Adrenal gland (tissue), 5 donors: ENCODE results near the gene ZP1.

Experiments
- CTCF ChIP-seq, 6 experiments: fragments of 450-650 bp in 4 of 6; fragments of 200-600 bp in 2 of 6; sonication (generic) in 1 of 6; IDR thresholded peaks; 1 replicate in 5 of 6; 2 replicates in 1 of 6; pipeline versions ENCODE4 v1.5.1 to v1.8.0; 2016 to 2021; ENCODE audit warnings: antibody characterized with exemption in 6 of 6, mild to moderate bottlenecking in 2 of 6, moderate library complexity in 1 of 6
- POLR2A ChIP-seq, 2 donors: fragments of 450-650 bp; IDR thresholded peaks; one replicate each; pipeline ENCODE4 v1.6.1; 2017; ENCODE audit warnings: antibody characterized with exemption in 2 of 2, mild to moderate bottlenecking in 2 of 2, moderate library complexity in 1 of 2
- donor health status: DM: no; HTN: no; CAD: no.

- no peak for TF ChIP-seq POLR2A (IDR thresholded peaks at IDR 0.05)
- TF ChIP-seq CTCF (IDR thresholded peaks at IDR 0.05) = no peak
Measured at GRCh38 chr11:60867871-60868681, 734 bp downstream of the ZP1 start.
